A172 (cell line): ENCODE results near the gene SPIB. TPM values are rescaled to one million over a fixed set of nuclear protein-coding genes. Genes with fewer than 3 reads are reported as not detected.

Experiments
- DNase-seq: peaks from one replicate; pipeline ENCODE4 v3.0.0-alpha.2; 2015; ENCODE audit warnings: low spot score
- total RNA-seq: library from RNA; depleted of rRNA; stranded (reverse); fragments of >200 nt; shearing (Covaris generic); gene quantifications from 2 replicates; pipeline ENCODE4 v1.2.3, GENCODE V29; 2014

The SPIB gene
- total RNA-seq, 1 experiment from 2014 or later = 0.14 TPM

DNA sequence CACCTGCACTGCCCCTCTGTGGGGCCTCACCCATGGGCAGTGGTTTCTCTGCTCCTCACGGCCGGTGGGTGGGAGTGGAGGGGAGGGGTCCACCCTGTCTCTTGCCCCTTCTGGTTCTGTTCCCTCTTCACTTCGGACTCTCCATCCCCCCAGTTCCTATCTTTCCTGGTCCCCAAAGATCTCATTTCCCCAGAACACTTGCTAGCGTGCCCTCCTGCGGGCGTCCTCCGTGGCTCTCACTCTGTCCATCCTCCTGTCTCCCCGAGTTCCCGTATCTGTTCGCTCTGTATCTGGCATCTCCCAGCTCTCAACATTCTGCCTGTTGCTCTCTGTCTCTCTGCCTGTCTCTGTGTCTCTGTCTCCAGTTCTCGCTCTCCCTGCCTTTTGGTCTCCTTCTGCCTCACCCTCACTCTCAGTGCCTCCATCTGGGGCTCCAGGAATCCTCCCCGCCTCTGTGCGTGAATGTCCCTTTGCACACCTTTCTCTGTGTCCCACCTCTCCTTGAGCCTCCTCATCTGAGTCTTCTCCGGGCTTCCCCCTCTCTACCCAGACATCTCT, 363 bp downstream of the SPIB start:
- DNase-seq = no peak

GRCh38 chr19:50419580-50420035, 870 bp downstream of the SPIB start:
- DNase-seq = no peak

DNA sequence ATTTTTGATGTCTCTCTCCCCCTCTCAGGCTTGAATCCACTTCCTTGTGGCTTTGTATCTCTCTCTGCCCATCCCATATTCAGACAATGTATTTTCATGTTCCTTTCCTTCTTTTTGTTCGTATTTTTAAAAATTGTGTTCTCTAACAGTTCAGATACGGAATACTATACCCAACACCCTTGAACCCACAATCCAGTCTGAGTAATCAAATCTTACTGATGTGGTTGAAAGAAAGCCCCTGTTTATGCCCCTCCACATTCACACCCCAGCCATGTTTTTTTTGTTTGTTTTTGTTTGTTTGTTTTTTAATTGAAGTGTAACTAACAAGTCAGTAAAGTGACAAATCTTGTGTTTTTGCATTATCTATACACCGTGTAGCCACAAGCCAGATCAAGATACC, 1.4 kb downstream of the SPIB start:
- DNase-seq = no peak

GRCh38 chr19:50420808-50421207, 2.1 kb downstream of the SPIB start:
- no peak for DNase-seq

GRCh38 chr19:50422397-50423278, 3.9 kb downstream of the SPIB start:
- no peak for DNase-seq

- no peak for DNase-seq
Measured at GRCh38 chr19:50423279-50424113, 4.8 kb downstream of the SPIB start.

DNA sequence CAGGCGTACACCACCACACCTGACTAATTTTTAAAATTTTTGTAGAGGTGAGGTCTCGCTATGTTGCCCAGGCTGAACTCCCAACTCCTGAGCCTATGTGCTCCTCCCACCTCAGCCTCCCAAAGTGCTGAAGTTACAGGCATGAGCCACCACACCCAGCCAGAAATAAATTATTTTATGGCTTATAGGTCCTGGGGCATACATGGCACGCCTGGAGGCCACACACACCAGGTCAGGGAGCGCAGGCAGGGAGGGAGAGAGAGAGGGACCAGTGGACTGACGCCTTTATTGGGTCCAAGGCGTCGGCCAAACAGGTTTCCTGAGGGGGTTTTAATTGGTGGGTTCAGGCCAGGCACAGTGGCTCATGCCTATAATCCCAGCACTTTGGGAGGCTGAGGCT, 6.8 kb downstream of the SPIB start:
- no peak for DNase-seq

DNA sequence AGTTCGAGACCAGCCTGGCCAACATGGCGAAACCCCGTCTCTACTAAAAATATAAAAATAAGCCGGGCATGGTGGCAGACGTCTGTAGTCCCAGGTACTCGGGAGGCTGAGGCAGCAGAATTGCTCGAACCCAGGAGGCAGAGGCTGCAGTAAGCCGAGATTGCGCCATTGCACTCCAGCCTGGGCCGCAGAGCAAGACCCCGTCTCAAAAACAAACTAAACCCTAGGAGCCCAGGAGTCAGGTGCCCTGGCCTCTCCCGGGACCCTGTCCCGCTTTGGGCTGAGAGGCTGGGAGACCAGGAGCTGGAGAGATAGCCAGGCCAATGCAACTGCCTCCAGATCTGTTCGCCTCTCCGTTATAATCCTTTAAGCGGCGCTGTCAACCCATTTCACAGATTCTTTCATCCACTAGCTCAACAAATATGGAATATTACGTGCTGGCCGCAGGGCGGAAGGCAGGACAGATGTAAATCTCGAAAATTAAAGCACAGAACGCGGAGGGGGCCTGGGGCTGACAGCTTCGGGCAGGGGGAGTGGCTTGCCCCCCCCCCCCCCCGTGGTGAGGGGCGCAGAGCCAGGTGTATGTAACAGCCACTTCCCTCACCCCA, 8.7 kb downstream of the SPIB start:
- DNase-seq = no peak

DNA sequence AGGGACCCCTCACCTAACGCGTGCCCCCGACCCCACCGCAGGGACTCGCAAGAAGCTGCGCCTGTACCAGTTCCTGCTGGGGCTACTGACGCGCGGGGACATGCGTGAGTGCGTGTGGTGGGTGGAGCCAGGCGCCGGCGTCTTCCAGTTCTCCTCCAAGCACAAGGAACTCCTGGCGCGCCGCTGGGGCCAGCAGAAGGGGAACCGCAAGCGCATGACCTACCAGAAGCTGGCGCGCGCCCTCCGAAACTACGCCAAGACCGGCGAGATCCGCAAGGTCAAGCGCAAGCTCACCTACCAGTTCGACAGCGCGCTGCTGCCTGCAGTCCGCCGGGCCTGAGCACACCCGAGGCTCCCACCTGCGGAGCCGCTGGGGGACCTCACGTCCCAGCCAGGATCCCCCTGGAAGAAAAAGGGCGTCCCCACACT, 9.3 kb downstream of the SPIB start:
- no peak for DNase-seq

- DNase-seq = no peak
Measured at GRCh38 chr19:50428772-50429463, 10.2 kb downstream of the SPIB start.

GRCh38 chr19:50430888-50431342, 12.2 kb downstream of the SPIB start:
- no peak for DNase-seq

DNA sequence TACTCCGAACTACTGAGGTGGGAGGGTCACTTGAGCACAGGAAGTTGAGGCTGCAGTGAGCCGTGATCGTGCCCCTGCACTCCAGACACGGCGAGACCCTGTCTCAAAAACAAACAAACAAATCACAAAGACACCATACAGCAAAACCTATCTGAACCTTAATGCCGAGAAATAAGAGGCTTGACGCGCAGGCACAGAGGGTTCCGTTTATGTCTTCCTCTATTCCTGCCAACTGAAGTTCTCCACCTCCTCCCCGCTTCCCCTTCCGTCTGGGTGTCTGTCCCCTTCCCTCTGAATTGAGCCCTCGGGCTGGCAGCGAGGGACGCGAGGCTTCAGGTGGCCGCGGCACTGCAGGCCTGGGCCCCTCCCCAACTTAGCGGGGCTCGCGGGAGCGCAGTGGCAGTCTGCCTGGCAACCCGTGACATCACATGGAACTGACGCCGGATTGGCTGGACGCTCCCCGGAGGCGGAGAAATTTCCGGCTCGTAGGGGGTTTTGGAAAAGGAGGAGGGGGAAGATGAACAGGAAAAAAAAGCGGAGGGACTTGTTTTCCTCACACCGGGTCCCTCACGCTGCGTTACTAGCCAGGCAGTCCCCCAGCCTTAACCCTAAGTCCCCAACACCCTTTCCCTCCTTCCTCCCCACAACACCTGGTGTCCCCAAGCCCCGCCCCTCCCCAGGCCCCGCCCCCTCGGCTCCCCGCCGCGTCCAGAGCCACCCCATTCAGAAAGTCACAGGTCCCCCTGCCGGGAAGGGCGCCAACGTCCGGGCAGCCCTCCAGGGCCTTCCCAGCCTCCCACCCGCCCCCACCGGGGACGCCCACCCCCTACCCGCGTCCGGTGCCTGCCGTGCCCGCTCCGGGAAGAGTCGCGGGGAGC, 12.8 kb downstream of the SPIB start:
- peak; percentile 63 for DNase-seq

GRCh38 chr19:50432221-50433028, 13.7 kb downstream of the SPIB start, which contains the start of gene MYBPC2:
Gene MYBPC2 (plus strand): TSS chr19:50432892. CDS start chr19:50432954, 62 bp downstream.
- DNase-seq = no peak

DNA sequence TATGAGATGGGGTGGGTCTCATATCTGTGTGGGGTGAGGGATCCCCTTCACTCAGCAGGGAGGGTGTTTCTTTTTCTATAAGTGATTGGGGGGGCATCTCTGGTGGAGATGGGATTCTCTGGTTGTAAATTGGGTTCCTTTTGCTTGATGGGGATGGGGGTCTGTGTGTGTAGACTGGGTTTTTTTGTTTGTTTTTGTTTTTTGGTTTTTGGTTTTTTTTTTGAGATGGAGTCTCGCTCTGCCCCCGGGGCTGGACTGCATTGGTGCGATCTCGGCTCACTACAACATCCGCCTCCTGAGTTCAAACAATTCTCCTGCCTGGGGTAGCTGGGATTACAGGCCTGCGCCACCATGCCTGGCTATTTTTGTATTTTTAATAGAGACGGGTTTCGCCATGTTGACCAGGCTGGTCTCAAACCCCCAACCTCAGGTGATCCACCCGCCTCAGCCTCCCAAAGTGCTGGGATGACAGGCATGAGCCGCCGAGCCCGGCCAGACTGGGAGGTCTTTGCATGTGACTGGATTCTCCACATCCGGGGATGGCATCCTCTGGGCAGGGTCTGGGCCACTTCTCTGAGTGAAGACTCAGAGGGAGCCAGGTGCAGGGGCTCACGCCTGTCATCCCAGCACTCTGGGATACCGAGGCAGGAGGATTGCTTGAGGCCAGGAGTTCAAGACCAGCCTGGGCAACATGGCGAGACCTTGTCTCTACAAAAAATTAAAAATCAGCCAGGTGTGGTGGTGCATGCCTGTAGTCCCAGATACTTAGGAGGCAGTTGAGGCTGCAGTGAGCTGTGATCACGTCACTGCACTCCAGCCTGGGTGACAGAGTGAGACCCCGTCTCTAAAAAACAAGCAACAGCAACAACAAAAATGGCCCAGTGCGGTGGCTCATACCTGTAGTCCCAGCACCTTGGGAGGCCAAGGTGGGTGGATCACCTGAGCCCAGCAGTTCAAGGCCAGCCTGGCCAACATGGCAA, 14.8 kb downstream of the SPIB start:
- no peak for DNase-seq

GRCh38 chr19:50434525-50434924, 15.8 kb downstream of the SPIB start:
- DNase-seq = no peak

- DNase-seq = no peak
Measured at GRCh38 chr19:50435221-50435620, 16.5 kb downstream of the SPIB start.

- DNase-seq = no peak
Measured at GRCh38 chr19:50435627-50436026, 16.9 kb downstream of the SPIB start.

DNA sequence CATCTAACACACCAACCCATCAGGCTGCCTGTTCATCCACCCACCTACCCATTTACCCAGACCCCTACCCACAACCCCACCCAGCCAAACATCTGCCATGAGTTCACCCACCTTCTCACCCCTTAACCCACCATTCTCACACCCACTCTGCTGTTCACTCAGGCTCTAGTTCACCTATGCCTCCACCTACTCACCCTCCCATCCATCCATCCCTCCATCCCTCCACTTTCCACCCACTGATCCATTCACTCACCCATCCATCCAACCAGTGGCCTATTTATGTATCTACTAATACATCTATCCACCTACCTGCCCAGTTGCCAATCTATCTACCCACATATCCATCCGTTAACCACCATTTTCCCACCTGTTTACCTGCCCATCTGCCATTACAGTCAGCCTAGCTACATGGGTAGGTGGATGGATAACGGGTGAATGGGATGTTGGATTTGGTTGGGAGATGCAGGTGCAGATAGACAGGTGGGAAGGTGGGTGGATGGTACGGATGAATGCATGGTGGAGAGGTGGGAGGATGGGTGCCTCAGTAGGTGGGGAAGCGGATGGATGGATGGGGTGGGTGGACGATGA, 19.2 kb downstream of the SPIB start:
- no peak for DNase-seq
